ENCODE results near the gene BACH1.

The BACH1 gene

GRCh38 chr21:29290240-29290639, 8.5 kb upstream of the BACH1 start:
- in situ Hi-C loops (cut with MboI; ENCODE audit: low sequenced_read_pairs) = no loop called here

GRCh38 chr21:29293495-29293894, 5.2 kb upstream of the BACH1 start:
- in situ Hi-C loops (cut with MboI; ENCODE audit: low sequenced_read_pairs) = no loop called here

- in situ Hi-C loops (cut with MboI; ENCODE audit: low sequenced_read_pairs) = no loop called here
Measured at GRCh38 chr21:29295066-29295650, 3.6 kb upstream of the BACH1 start.

GRCh38 chr21:29296446-29296845, 2.3 kb upstream of the BACH1 start:
- in situ Hi-C loops (cut with MboI; ENCODE audit: low sequenced_read_pairs) = no loop called here

GRCh38 chr21:29297483-29298347, 1.0 kb upstream of the BACH1 start:
- in situ Hi-C loops (cut with MboI; ENCODE audit: low sequenced_read_pairs) = no loop called here

GRCh38 chr21:29299046-29299915, 559 bp downstream of the BACH1 start:
- in situ Hi-C loops (cut with MboI; ENCODE audit: low sequenced_read_pairs) = no loop called here

- in situ Hi-C loops (cut with MboI; ENCODE audit: low sequenced_read_pairs) = no loop called here
Measured at GRCh38 chr21:29299916-29300806, 1.4 kb downstream of the BACH1 start.

- in situ Hi-C loops (cut with MboI; ENCODE audit: low sequenced_read_pairs) = no loop called here
Measured at GRCh38 chr21:29300807-29301138, 2.1 kb downstream of the BACH1 start.

GRCh38 chr21:29301691-29302090, 3.0 kb downstream of the BACH1 start:
- in situ Hi-C loops (cut with MboI; ENCODE audit: low sequenced_read_pairs) = no loop called here

- in situ Hi-C loops (cut with MboI; ENCODE audit: low sequenced_read_pairs) = no loop called here
Measured at GRCh38 chr21:29302359-29302875, 3.7 kb downstream of the BACH1 start.

GRCh38 chr21:29303288-29303687, 4.6 kb downstream of the BACH1 start:
- in situ Hi-C loops (cut with MboI; ENCODE audit: low sequenced_read_pairs) = no loop called here

GRCh38 chr21:29304597-29304996, 5.9 kb downstream of the BACH1 start:
- in situ Hi-C loops (cut with MboI; ENCODE audit: low sequenced_read_pairs) = no loop called here

- in situ Hi-C loops (cut with MboI; ENCODE audit: low sequenced_read_pairs) = no loop called here
Measured at GRCh38 chr21:29305068-29305467, 6.3 kb downstream of the BACH1 start.

- in situ Hi-C loops (cut with MboI; ENCODE audit: low sequenced_read_pairs) = no loop called here
Measured at GRCh38 chr21:29305561-29305960, 6.8 kb downstream of the BACH1 start.

- in situ Hi-C loops (cut with MboI; ENCODE audit: low sequenced_read_pairs) = no loop called here
Measured at GRCh38 chr21:29306920-29307319, 8.2 kb downstream of the BACH1 start.

GRCh38 chr21:29307718-29308455, 9.2 kb downstream of the BACH1 start:
- in situ Hi-C loops (cut with MboI; ENCODE audit: low sequenced_read_pairs) = no loop called here

- in situ Hi-C loops (cut with MboI; ENCODE audit: low sequenced_read_pairs) = no loop called here
Measured at GRCh38 chr21:29308456-29308783, 9.7 kb downstream of the BACH1 start.

GRCh38 chr21:29309703-29310102, 11.0 kb downstream of the BACH1 start:
- in situ Hi-C loops (cut with MboI; ENCODE audit: low sequenced_read_pairs) = no loop called here

- in situ Hi-C loops (cut with MboI; ENCODE audit: low sequenced_read_pairs) = no loop called here
Measured at GRCh38 chr21:29311802-29312201, 13.1 kb downstream of the BACH1 start.

- in situ Hi-C loops (cut with MboI; ENCODE audit: low sequenced_read_pairs) = no loop called here
Measured at GRCh38 chr21:29312981-29313380, 14.3 kb downstream of the BACH1 start.

All from HL-60/S4 (cell line).